Suppressor macrophage treated with lipopolysaccharide for 4 hours (primary cell): ENCODE measurements around the gene SH2D6.
"Not testable (repeated sequence)": the region's sequence is repeated elsewhere in the genome, so short reads cannot be mapped to it uniquely, and the experiment has no call there.

Source experiments
- DNase-seq: peaks from one replicate; pipeline ENCODE4 v3.0.0-alpha.2; 2020

SH2D6 gene

GRCh38 chr2:85418132-85419008, at the start of gene SH2D6:
SH2D6 (plus strand) TSS chr2:85418714; CDS start chr2:85429466, 10,752 bp downstream.
- peak; percentile 83 for DNase-seq

DNA sequence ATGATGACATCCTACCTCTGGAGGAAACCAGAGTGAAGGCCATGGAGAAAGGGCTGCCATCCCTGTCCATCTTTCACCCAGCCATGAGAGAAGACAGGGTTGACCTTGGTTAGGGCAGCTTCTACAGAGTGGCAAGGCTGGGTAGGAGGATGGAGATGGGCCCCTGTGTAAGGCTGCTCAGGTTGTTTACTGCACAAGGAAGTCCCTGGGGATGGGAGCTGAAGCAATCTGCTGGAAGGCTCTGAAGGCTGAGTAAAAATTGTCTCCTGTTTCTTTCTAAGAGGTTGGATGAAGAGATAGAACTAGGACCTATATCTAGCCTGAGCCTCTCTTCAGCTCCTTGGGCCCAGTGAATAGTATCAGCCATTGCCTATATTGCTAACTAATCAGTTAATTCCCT, 49.6 kb upstream of the SH2D6 start:
- DNase-seq, result no peak

DNA sequence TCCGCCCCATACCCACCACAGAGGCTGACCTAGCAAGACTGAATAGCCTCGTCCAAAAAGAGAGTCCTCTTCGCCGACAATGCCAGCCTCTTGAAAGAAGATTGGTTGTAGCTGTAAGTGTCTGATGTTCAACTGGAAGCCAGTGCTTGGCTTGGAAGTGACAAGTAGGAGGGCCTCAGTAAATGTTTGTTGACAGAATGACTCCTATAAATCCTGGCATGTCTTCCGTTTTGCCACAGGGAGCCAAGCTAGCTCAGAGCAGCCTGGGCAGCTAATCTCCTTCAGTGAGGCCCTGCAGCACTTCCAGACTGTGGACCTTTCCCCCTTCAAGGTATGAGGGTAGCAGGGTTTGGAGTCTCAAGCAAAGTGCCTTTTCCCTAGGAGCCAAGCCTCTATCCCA, 49.0 kb upstream of the SH2D6 start:
- DNase-seq, result no peak

DNA sequence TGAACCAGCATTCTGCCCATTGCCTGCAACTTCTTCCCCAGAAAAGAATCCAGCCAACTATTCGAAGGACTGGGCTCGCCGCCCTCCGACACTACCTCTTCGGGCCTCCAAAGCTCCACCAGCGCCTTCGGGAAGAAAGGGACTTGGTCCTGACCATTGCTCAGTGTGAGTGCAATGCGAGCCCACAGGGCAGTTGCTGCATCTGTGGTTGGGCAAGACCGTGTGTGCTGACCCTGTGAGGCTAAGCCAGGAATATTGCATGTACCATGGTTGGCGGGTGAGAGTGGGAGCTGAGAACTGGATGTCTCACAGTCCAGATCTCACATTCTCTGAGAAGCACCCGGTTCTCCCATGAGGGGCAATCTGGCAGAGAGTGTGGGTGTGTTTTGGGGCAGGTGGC, 47.5 kb upstream of the SH2D6 start:
- DNase-seq, result no peak

DNA sequence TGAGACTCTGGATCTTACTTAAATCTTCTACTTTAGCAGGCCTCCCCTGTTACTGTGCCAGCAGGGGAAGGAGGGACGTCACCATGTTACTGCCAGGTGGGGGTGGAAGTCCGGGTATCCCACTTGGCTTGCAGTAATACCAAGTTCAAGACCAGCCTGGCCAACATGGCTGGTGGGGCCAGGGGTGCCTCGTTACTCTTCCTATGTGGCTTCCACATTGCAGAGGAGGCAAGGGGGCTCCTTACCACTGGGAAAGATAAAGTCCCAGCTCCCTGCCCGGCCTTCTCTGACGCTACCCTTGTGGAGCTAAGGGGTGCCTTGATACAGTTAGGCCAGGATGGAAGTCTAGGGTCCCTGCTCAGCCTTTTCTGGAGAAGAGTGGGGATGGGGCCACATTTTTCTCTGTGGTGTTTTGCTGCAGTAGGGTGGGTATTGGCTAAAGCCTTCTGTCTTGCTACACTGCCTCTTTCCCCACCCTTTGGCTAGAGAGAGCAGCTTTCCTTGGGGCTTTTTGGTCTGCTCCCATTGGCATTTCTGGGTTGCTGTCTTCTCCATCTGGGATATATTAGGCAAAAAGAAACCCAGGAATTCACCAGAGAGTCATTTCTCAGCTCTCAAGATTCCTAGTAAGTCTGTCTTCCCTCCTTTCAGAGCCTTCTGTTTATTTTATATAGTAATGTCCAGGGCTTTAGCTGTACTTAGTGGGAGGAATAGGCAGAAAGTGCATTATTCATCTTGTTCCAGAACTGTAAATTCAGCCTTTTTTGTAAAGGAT, 42.0 kb upstream of the SH2D6 start:
- DNase-seq, result no peak

DNA sequence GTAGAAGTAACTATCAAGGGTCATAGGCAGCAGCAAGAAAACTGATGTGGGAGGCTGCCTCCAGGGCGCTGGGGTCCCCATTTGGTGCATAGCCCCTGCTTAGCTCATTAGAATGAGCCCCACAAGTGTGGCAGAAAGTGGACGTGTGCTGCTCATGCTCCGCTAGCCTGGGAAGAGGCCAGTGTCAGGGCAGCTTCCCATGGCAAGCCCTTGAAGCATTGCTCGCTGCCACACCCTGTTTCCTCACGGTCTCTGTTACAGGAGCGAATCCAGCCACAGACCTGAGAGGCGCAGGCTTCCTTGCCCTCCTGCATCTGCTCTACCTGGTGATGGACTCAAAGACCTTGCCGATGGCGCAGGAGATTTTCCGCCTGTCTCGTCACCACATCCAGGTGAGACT, 41.4 kb upstream of the SH2D6 start:
- no peak for DNase-seq

- no peak for DNase-seq
These were observed 40.3 kb upstream of the SH2D6 start for GRCh38 chr2:85378257-85378656.

- DNase-seq, result no peak
These were observed 38.5 kb upstream of the SH2D6 start for GRCh38 chr2:85380048-85380447.

DNA sequence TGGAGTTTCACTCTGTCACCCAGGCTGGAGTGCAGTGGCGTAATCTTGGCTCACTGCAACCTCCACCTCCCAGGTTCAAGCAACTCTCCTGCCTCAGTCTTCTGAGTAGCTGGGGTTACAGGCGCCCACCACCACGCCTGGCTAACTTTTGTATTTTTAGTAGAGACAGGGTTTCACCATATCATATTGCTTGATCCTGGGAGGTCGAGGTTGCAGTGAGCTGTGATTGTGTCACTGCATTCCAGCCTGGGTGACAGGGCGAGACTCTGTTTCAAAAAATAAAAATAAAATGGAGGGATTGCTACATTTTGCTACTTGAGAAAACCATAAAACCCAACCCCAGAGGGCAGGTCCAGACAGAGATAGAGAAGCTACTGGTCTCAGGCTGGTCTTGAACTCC, 35.4 kb upstream of the SH2D6 start:
- DNase-seq, result not testable (repeated sequence)

DNA sequence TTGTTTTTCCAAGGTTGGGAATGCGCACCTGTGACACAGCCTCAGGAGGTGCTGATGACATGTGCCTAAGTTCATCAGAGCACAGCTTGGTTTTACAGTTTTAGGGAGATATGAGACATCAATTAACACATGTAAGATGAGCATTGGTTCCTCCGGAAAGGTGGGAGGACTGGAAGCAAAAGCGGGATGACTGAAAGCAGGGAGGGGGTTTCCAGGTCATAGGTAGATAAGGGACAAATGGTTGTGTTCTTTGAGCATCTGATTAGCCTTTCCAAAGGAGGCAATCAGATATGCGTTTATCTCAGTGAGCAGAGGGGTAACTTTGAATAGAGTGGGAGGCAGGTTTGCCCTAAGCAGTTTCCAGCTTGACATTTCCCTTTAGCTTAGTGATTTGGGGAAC, 34.7 kb upstream of the SH2D6 start:
- DNase-seq, result no peak

DNA sequence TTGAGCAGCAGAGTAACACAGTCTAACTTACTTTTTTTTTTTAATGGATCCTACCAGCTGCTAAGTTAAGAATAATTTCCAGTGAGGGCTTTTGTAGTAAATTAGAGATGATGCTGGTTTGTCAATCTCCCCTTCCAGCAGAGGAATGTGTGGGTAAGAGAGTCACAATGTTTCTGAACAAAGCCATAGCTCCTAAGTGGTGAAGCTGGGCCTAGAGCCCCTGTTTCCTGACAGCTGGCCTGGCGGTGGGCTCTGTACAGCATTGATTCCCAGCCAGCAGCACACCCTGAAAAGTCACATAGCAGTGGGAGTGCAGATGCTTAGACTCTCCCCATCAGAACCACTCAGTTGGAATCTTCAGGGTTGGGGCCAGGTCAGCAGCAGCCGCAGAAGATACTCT, 32.8 kb upstream of the SH2D6 start:
- no peak for DNase-seq

GRCh38 chr2:85387754-85388153, 30.8 kb upstream of the SH2D6 start:
- no peak for DNase-seq

DNA sequence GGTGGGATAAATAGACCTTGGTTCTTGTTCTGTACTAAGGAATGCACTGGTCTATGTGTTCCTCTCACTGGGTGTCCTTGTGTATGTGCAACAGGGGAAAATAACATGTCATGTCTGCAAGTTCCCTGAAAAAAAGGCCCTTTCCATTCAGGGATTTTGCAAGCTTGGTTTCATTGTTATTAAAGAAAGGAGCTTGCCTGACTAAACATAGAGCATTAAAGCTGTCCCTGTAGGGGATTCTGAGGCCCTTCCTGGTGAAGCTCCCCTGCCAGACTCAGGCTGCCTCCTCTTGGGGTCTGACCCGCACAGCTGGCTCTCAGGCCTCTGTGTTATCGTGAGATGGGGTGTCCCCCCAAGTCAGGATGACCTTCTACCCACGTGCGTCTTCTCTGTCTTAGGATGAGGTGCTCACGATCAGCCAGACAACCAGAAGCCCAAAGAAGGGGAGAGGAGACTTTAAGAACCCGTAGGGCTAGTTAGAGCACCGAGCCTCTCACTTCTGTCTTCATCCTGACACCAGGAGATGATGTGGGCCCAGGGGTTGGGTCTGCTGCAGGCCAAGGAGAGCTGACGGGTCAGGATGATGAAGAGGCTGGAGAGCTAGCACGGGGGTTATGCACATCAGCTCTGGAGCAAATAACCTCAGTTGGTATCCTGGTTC, 29.5 kb upstream of the SH2D6 start:
- DNase-seq, result no peak

- peak; percentile 65 for DNase-seq
These were observed 27.4 kb upstream of the SH2D6 start for GRCh38 chr2:85390941-85391669.

- DNase-seq, result no peak
These were observed 24.7 kb upstream of the SH2D6 start for GRCh38 chr2:85393836-85394235.

DNA sequence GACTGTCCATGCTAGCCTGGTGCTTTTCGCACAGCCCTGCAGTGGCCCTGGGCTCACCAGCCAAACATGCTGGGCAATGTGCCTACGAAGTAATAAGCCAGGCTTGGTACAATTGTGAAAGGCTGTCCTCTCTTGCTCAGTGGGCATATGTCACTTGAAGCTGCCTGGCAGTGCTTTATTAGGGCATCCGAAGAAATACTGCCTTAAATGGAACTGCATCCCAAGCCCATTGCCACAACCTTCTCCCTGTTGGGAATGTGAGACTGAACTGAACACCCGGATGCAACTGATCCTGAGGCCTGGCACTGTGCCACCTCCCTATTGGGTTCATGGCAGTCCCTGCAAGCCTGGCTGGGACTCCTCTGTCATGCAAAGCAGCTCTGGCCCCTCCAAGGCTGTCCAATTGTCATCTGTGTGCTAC, 24.2 kb upstream of the SH2D6 start:
- no peak for DNase-seq

- no peak for DNase-seq
These were observed 23.5 kb upstream of the SH2D6 start for GRCh38 chr2:85394976-85395375.

DNA sequence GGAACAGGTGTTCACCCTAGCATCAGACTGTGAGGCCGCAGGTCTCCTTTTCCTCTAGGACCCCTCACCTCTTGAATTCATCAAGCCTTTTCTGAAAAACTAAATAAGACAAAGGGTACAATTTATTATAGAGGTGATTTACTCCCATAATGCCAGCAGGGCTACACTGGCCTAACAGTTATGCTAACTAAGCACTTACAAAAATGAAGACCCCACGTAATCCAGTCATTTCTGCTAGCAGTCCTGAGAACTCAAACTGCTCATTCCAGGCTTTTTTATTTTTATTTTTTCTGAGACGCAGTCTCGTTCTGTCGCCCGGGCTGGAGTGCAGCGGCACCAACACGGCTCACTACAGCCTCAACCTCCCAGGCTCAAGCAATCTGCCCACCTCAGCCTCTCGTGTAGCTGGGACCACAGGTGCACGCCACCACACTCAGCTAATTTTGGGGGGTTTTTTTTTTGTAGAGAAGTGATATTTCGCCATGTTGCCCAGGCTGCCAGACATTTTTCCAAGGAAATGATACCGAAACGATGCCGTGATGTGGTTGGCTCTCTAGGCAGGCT, 22.5 kb upstream of the SH2D6 start:
- DNase-seq, result no peak

DNA sequence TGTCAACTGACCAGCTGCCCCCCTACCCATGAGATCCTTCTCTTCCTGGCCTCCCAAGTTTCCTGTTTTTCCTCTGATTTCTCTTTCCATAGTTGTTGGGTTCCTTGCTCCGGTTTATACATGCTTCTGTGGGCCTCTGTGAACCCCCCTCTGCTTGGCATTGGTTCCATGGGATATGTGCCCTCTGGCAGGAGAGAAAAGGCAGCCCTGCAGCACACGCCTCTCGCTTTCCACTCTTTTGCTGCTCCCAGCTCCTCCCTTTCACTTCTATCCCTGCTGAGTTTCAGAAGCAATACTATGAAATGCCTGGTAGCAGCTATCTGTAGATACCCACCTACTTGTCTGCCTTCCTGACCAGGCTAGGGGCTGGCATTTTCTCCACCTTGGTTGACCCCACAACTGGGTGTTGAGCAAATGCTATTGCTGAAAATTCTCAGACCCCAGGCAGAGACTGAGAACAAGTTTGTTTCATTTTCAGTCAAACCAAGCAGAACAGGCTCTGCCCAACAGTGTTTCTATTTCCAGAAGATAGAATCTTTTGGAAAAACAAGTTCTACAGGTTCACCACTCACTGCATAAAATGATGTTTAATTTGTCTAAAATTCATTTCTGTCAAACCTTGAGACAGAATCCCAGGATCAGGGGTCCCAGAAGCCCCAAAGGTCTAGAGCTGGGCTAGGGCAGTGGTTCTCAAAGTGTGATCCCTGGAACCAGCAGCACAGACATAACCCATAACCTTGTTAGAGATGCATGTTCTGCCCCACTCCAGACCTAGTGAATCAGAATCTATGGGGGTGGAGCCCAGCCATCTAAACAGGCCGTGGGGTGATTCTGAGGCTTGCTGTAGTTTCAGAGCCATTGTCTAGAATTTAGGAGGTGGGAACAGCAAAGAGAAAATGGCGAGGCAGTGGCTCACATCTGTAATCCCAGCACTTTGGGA, 21.7 kb upstream of the SH2D6 start:
- DNase-seq, result no peak

GRCh38 chr2:85397925-85398331, 20.6 kb upstream of the SH2D6 start:
- DNase-seq, result no peak

DNA sequence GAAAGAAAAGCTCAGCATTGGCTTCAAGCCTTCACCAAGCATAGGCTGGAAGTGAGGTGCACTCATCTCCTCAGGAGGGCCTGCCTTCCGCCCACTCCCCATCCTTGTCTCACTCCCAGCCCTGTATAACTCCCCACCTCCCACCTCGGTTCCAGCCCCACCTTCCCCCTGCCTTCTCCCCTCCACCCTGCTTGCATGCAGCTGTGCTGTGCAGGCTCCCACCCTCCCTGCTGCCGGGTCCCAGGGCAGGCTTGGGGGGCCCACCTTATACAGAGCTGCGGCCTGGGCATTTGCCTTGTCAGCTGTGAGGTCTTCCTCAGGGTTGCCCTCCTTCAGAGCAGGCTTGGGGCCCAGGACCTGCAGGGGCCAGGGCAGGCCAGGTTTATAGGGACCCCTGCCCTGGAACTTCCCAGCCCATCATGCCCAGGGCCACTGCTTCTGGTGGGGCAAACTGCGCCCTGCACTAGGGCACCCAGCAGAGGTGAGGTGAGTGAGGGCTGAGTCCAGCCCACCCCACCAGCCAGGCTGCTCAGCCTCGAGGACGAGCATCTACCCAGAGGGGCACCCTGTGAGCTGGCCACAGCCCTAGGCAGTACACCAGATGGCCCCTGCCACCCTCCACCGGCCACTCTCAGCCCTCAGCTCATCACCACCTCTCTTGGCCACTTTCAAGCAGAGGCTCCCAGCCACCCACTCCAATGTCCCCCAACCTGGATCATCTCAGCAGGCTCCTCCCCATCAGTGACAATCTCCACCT, 19.9 kb upstream of the SH2D6 start:
- DNase-seq, result no peak
